ENCODE data around the gene CST7. TPM values are rescaled to one million over a fixed set of nuclear protein-coding genes. Genes with fewer than 3 reads are reported as not detected.
A peak's percentile ranks its signal among the peaks of the same experiment; 100 is the strongest.
"Not testable (repeated sequence)": the region's sequence is repeated elsewhere in the genome, so short reads cannot be mapped to it uniquely, and the experiment has no call there.

The CST7 gene
- total RNA-seq, 4 donors from 2014 or later: 4.2 to 4.7 (median 4.4) TPM; not detected in 1

DNA sequence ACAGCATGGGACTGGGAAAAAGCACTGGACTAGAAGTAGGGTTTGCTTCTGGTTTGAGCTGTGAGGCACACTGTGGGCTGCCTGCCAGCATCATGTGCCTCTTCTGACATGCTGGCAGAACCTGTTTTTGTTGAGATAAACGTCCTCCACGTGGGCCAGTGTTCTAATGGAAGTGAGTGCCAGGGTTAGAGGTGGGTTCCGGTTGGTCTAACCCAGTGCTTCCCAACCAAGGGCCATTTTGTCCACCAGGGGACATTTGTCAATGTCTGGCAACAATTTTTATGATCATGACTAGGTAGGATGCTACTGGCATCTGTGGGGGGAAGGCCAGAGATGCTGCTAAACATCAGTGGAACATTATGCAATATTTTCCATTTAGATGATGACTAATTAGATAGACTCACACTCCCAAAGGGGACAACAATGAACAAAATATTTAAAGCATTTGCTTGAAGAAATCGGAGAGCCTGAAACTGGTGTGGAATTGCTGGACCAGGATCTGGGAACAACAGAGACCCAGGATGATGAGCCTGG is 51.3 kb downstream of the CST7 start:
- peak; percentile 15 to 67 (median 60) for DNase-seq
- no peaks in the 10 kb centered on the region for H3K27me3 ChIP-seq
- H3K4me1 ChIP-seq: peaks cover 0 to 31% (median 1%) of the 10 kb centered on the region in 4 donors
- H3K27ac ChIP-seq: peak overlapping the region in 1 of 4 donors; percentile 29
- no peaks in the 10 kb centered on the region for H3K9me3 ChIP-seq
- TF ChIP-seq POLR2A (IDR thresholded peaks at IDR 0.05): no peak
- no peaks in the 10 kb centered on the region for H3K36me3 ChIP-seq
- H3K4me3 ChIP-seq: no peak overlapping the region

DNA sequence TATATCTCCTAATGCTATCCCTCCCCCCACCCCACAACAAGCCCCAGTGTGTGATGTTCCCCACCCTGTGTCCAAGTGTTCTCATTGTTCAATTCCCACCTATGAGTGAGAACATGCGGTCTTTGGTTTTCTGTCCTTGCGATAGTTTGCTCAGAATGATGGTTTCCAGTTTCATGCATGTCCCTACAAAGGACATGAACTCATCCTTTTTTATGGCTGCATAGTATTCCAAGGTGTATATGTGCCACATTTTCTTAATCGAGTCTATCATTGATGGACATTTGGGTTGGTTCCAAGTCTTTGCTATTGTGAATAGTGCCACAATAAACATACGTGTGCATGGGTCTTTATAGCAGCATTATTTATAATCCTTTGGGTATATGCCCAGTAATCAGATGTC is 52.3 kb downstream of the CST7 start:
- not testable (repeated sequence) for DNase-seq, H3K4me3 ChIP-seq, H3K27me3 ChIP-seq, H3K9me3 ChIP-seq, H3K36me3 ChIP-seq
- H3K4me1 ChIP-seq: peaks cover 0 to 29% (median under 1%) of the 10 kb centered on the region in 4 donors
- peak overlapping the region in 1 of 4 donors; percentile 29 for H3K27ac ChIP-seq

DNA sequence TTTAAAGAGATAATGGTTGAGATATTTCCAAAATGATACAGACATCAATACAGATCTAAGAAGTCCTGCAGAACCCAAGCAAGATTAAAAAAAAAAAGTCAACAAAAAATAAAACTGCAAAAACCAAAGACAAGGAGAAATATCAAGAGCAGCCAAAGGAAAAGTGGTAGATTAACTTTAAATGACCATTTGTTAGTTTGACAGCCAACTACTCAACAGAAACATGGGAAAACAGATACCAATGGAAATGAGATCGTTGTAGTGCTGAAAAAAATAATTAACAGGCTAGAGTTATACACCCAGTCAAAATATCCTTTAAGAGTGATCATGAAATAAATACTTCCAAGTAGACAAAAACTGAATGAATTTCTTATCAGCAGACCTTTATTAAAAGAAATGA is 53.9 kb downstream of the CST7 start:
- peaks cover 0 to 24% (median 0%) of the 10 kb centered on the region in 3 donors for H3K36me3 ChIP-seq
- H3K9me3 ChIP-seq: no peaks in the 10 kb centered on the region
- H3K27me3 ChIP-seq: no peaks in the 10 kb centered on the region
- DNase-seq: no peak
- no peak overlapping the region for H3K27ac ChIP-seq
- no peak overlapping the region for H3K4me3 ChIP-seq
- TF ChIP-seq, protein P1, sequence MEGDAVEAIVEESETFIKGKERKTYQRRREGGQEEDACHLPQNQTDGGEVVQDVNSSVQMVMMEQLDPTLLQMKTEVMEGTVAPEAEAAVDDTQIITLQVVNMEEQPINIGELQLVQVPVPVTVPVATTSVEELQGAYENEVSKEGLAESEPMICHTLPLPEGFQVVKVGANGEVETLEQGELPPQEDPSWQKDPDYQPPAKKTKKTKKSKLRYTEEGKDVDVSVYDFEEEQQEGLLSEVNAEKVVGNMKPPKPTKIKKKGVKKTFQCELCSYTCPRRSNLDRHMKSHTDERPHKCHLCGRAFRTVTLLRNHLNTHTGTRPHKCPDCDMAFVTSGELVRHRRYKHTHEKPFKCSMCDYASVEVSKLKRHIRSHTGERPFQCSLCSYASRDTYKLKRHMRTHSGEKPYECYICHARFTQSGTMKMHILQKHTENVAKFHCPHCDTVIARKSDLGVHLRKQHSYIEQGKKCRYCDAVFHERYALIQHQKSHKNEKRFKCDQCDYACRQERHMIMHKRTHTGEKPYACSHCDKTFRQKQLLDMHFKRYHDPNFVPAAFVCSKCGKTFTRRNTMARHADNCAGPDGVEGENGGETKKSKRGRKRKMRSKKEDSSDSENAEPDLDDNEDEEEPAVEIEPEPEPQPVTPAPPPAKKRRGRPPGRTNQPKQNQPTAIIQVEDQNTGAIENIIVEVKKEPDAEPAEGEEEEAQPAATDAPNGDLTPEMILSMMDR (IDR thresholded peaks at IDR 0.05): no peak
- TF ChIP-seq POLR2A (IDR thresholded peaks at IDR 0.05): no peak
- peaks cover 0 to 27% (median 0%) of the 10 kb centered on the region in 4 donors for H3K4me1 ChIP-seq

DNA sequence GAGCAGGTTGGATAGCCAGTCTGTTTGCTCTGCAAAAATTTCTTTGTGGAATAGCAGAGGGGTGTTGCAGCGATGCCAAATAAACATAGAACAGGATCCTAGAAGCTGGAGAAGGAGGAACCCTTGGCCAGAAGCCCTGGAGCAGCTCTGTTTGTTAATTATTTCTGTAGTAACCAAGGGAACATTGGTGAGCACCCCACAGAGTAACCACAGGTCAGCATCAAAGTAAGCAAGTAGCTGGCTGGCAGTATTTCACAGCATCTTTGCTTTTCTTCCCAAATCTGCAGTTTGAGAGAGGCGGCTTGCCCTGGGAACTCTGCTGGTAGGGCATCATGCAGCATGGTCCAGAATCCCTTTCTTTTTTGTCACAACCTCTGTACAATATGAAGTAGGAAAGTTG is 56.2 kb downstream of the CST7 start:
- no peak overlapping the region for H3K4me3 ChIP-seq
- peak in 2 of 3 donors; percentile 8 to 48 for DNase-seq
- TF ChIP-seq, protein P1 (IDR thresholded peaks at IDR 0.05): no peak
- TF ChIP-seq POLR2A (IDR thresholded peaks at IDR 0.05): no peak
- no peaks in the 10 kb centered on the region for H3K27me3 ChIP-seq
- H3K36me3 ChIP-seq: peaks cover 0 to 47% (median 0%) of the 10 kb centered on the region in 3 donors
- H3K4me1 ChIP-seq: peaks cover 0 to 10% (median 0%) of the 10 kb centered on the region in 4 donors
- H3K9me3 ChIP-seq: no peaks in the 10 kb centered on the region
- H3K27ac ChIP-seq: peak overlapping the region in 2 of 4 donors; percentile 32 to 66

DNA sequence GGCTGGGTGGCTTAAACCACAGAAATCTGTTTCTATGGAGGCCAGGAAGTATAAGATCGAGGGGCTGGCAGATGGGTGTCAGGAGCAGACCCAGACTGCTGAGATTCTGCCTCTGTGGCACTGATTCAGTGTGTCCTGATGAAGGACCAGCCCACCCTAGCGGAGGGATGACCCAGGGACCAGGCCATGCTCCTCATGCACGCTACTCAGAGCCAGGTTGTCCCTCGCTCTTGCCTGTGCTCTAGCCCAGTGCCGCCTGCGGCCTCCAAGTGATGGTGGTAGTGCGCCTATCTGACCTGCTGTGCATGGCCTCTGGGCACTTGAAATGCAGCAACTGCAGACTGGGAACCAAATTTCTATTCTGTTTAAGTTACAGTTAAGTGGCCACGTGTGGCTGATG is 56.6 kb downstream of the CST7 start:
- TF ChIP-seq, protein P1 (IDR thresholded peaks at IDR 0.05): no peak
- no peak for TF ChIP-seq POLR2A (IDR thresholded peaks at IDR 0.05)
- peaks cover 0 to 10% (median 0%) of the 10 kb centered on the region in 4 donors for H3K4me1 ChIP-seq
- no peaks in the 10 kb centered on the region for H3K9me3 ChIP-seq
- H3K36me3 ChIP-seq: peaks cover 0 to 50% (median 0%) of the 10 kb centered on the region in 3 donors
- H3K27me3 ChIP-seq: no peaks in the 10 kb centered on the region
- DNase-seq: peak; percentile 13 to 40 (median 40)
- peak overlapping the region in 2 of 4 donors; percentile 32 to 66 for H3K27ac ChIP-seq
- H3K4me3 ChIP-seq: no peak overlapping the region

DNA sequence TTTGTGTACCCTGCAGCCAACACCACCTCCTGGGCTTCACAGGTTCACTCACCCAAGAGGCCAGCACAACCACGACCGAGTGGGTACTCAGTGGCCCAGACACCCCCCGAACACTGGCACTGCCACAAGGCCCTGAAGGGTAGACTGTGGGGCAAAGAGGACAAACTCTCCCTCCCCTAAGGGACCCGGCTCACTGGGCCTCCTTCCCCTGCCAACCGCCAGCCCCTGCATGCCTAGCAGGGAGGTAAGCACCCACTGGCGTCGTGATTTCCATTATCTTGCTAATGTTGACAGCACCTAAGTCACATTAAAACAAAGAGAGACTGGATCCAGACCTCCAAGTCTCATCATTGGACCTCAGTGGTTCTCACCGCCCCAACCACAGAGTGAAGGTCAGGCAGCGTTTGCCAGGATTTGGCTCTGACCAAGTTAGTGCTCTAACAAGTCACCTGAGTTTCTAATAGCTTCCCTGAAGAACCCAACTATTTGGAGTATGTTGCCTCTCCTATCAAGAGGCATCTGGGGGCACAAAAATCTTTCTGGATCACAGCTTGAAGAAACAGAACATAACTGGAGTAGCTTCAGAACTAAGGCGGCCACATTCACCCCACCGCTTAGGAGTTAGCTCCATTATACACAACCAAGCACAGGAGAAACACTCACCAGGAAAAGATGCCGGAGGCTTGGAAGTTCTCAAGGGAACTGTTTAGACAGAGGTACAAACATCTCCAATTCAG is 57.5 kb downstream of the CST7 start:
- TF ChIP-seq, protein P1 (IDR thresholded peaks at IDR 0.05): no peak
- no peak for TF ChIP-seq POLR2A (IDR thresholded peaks at IDR 0.05)
- no peaks in the 10 kb centered on the region for H3K27me3 ChIP-seq
- H3K4me1 ChIP-seq: peaks cover 0 to 10% (median 0%) of the 10 kb centered on the region in 4 donors
- H3K9me3 ChIP-seq: no peaks in the 10 kb centered on the region
- H3K27ac ChIP-seq: peak overlapping the region in 1 of 4 donors; percentile 66
- no peak overlapping the region for H3K4me3 ChIP-seq
- peaks cover 0 to 59% (median 0%) of the 10 kb centered on the region in 3 donors for H3K36me3 ChIP-seq
- peak; percentile 13 to 39 (median 17) for DNase-seq
